ENCODE data around the gene TARS2.

The TARS2 gene

DNA sequence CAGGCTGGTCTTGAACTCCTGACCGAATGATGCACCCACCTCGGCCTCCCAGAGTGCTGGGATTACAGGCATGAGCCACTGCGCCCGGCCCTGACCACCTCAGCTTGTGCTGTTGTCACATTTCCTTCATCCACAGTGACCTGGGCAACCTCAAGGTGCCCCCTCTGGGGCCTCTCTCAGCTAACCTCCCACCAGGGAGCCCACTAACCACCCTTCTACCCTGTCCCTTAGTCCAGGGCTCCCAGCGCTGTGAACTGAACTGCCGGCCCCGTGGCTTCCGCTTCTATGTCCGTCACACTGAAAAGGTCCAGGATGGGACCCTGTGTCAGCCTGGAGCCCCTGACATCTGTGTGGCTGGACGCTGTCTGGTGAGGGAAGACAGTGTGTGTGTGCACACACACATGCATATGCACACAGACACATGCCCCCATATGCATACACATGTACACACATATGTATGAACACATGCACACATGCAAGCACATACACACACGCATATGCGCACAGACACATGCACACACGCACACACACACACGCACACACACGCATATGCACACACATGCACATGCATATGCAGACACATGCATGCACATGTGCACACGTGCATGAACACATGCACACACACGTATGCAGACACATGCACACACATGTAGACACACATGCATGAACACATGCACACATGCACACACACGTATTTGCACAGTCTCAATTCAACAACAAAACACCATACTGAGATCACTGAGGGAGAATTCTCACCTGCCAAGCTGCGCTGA is 68.2 kb downstream of the TARS2 start:
- DNase-seq (ENCODE audit: low read depth in 2 of 3, low spot score in 1 of 3), result no peak

DNA sequence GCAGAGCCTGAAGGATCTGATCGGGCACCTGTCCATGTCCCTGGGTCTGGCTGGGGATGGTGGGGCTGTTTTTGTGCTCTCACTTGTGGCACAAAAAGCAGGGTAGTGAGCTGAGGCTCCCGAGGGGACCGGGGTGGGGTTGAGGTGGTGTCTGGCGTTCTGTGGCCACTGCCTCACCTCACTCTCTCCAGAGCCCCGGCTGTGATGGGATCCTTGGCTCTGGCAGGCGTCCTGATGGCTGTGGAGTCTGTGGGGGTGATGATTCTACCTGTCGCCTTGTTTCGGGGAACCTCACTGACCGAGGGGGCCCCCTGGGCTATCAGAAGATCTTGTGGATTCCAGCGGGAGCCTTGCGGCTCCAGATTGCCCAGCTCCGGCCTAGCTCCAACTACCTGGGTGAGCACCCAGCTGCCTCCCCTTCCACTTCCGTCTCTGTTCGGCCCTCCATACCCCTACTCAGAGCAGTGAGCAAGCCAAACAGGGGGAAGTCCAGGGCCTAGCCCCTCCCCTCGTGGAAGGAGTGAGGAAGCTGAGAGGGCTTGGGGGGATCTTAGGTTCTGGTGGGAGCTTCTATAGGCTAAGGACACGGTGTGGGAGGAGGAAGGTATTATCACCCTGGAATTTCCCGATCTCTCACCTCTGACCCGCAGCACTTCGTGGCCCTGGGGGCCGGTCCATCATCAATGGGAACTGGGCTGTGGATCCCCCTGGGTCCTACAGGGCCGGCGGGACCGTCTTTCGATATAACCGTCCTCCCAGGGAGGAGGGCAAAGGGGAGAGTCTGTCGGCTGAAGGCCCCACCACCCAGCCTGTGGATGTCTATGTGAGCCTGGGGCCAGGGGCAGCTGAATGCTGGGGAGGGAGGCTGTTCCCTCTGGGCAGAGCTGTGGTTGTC is 69.0 kb downstream of the TARS2 start:
- no peak for DNase-seq (ENCODE audit: low read depth in 2 of 3, low spot score in 1 of 3)

GRCh38 chr1:150557065-150557600 is 69.9 kb downstream of the TARS2 start:
- no peak for DNase-seq (ENCODE audit: low read depth in 2 of 3, low spot score in 1 of 3)
